Breast epithelium (tissue), 3 donors: ENCODE data around the gene FMN1.

Source experiments
- POLR2A ChIP-seq: fragments of 450-650 bp; IDR thresholded peaks from one replicate; pipeline ENCODE4 v1.6.1; 2016; ENCODE audit warnings: antibody characterized with exemption, mild to moderate bottlenecking, moderate library complexity
- POLR2AphosphoS5 ChIP-seq, 3 donors: sonication (generic); formaldehyde crosslinking; IDR thresholded peaks; one replicate each; pipeline ENCODE4 v1.6.1; 2017; ENCODE audit warnings: antibody characterized with exemption in 3 of 3
- TF ChIP-seq, protein P1 (sequence below), 3 donors: fragments of 450-650 bp; IDR thresholded peaks; one replicate each; pipeline ENCODE4 v1.5.1; 2016 to 2017; ENCODE audit warnings: antibody characterized with exemption in 3 of 3, mild to moderate bottlenecking in 3 of 3, moderate library complexity in 3 of 3

DNA sequence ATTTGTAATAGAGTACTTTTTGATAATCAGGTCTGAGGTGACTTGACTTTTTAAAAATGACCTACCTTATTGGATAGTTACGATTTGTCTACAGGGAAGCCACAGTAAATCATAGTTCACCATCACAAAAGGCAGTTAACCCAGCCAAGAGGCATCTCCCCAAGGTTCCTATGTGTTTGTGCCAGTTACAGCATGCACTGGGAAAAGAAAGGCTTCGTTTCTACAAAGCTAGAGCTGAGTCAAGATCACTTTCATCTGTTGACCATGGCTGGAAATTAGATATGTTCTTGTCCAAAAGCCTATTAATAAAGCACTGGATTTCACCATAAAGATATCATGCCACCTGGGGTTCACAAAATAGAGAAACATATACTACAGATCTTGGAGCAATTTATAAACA, 336.8 kb downstream of the FMN1 start:
- TF ChIP-seq, protein P1, sequence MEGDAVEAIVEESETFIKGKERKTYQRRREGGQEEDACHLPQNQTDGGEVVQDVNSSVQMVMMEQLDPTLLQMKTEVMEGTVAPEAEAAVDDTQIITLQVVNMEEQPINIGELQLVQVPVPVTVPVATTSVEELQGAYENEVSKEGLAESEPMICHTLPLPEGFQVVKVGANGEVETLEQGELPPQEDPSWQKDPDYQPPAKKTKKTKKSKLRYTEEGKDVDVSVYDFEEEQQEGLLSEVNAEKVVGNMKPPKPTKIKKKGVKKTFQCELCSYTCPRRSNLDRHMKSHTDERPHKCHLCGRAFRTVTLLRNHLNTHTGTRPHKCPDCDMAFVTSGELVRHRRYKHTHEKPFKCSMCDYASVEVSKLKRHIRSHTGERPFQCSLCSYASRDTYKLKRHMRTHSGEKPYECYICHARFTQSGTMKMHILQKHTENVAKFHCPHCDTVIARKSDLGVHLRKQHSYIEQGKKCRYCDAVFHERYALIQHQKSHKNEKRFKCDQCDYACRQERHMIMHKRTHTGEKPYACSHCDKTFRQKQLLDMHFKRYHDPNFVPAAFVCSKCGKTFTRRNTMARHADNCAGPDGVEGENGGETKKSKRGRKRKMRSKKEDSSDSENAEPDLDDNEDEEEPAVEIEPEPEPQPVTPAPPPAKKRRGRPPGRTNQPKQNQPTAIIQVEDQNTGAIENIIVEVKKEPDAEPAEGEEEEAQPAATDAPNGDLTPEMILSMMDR (IDR thresholded peaks at IDR 0.05): no peak
- TF ChIP-seq POLR2A: no peak
- TF ChIP-seq POLR2AphosphoS5 (IDR thresholded peaks at IDR 0.05): no peak
